A549 (cell line): ENCODE data around the gene SLC31A1.

Source experiments
- BHLHE40 ChIP-seq: IDR thresholded peaks from 2 replicates; pipeline ENCODE4 v1.6.1; 2012; ENCODE audit warnings: low read depth, low read length, inconsistent platforms
- EP300 ChIP-seq, 2 experiments: fragments of >200 bp; sonication (Bioruptor Twin); formaldehyde crosslinking; IDR thresholded peaks; 2 replicates in 1 of 2; 3 replicates in 1 of 2; pipeline ENCODE4 v1.6.1; 2016 to 2017
- FOSL2 ChIP-seq, 2 experiments: fragments of 450-650 bp in 1 of 2; fragments of >200 bp in 1 of 2; sonication (Bioruptor Twin) in 1 of 2; formaldehyde crosslinking; IDR thresholded peaks; 2 replicates each; pipeline versions ENCODE4 v1.5.0 to v1.6.1; 2016 to 2020; ENCODE audit warnings: mild to moderate bottlenecking in 1 of 2, moderate library complexity in 1 of 2
- KDM5A ChIP-seq: fragments of 200-600 bp; sonication (generic); IDR thresholded peaks from 2 replicates; pipeline ENCODE4 v1.6.1; 2016; ENCODE audit warnings: antibody characterized with exemption, mild to moderate bottlenecking
- POLR2A ChIP-seq: IDR thresholded peaks from 2 replicates; pipeline ENCODE4 v1.6.1; 2012; ENCODE audit warnings: mild to moderate bottlenecking, low read length
- RAD21 ChIP-seq, 2 experiments: fragments of >200 bp in 1 of 2; sonication (Bioruptor Twin) in 1 of 2; formaldehyde crosslinking in 1 of 2; IDR thresholded peaks in 1 of 2; conservative IDR thresholded peaks in 1 of 2; 2 replicates in 1 of 2; 3 replicates in 1 of 2; pipeline ENCODE4 v1.6.1; 2012 to 2018; ENCODE audit warnings: inconsistent platforms in 1 of 2
- TF ChIP-seq, protein P1 (sequence below): fragments of 200-600 bp; sonication (generic); IDR thresholded peaks from 2 replicates; pipeline ENCODE4 v1.6.1; 2016; ENCODE audit warnings: antibody characterized with exemption, mild to moderate bottlenecking, moderate library complexity
- TF ChIP-seq, protein P2 (sequence below): fragments of >200 bp; sonication (Bioruptor Twin); formaldehyde crosslinking; IDR thresholded peaks from 3 replicates; pipeline ENCODE4 v1.5.1; 2016
- TF ChIP-seq, protein P3 (sequence below): IDR thresholded peaks from 2 replicates; pipeline ENCODE4 v1.6.1; 2012

DNA sequence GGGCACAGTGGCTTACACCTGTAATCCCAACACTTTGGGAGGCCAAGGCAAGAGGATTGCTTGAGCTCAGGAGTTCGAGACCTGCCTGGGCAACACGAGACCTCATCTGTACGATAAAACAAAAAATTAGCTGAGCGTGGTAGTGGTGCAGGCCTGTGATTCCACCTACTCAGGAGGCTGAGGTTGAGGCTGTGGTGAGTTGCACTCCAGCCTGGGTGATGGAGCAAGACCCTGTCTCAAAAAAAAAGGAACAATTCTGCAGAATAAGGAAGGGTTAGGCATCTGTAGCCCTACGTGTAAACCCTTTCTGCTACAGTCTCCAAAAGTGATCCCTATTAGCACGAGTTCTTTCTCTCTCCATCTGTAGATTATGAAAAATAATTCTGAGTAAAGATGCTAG is 34.1 kb downstream of the SLC31A1 start:
- no peak for TF ChIP-seq BHLHE40
- no peak for TF ChIP-seq FOSL2 (IDR thresholded peaks at IDR 0.05)
- no peak for TF ChIP-seq FOSL2 (CRISPR knock-in tag; IDR thresholded peaks at IDR 0.05)
- TF ChIP-seq, protein P1, sequence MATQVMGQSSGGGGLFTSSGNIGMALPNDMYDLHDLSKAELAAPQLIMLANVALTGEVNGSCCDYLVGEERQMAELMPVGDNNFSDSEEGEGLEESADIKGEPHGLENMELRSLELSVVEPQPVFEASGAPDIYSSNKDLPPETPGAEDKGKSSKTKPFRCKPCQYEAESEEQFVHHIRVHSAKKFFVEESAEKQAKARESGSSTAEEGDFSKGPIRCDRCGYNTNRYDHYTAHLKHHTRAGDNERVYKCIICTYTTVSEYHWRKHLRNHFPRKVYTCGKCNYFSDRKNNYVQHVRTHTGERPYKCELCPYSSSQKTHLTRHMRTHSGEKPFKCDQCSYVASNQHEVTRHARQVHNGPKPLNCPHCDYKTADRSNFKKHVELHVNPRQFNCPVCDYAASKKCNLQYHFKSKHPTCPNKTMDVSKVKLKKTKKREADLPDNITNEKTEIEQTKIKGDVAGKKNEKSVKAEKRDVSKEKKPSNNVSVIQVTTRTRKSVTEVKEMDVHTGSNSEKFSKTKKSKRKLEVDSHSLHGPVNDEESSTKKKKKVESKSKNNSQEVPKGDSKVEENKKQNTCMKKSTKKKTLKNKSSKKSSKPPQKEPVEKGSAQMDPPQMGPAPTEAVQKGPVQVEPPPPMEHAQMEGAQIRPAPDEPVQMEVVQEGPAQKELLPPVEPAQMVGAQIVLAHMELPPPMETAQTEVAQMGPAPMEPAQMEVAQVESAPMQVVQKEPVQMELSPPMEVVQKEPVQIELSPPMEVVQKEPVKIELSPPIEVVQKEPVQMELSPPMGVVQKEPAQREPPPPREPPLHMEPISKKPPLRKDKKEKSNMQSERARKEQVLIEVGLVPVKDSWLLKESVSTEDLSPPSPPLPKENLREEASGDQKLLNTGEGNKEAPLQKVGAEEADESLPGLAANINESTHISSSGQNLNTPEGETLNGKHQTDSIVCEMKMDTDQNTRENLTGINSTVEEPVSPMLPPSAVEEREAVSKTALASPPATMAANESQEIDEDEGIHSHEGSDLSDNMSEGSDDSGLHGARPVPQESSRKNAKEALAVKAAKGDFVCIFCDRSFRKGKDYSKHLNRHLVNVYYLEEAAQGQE: no peak
- TF ChIP-seq POLR2A: no peak
- no peak for TF ChIP-seq KDM5A
- no peak for TF ChIP-seq RAD21 (conservative IDR thresholded peaks at IDR 0.05 in 1 of 2, IDR thresholded peaks at IDR 0.05 in 1 of 2)
- TF ChIP-seq, protein P2, sequence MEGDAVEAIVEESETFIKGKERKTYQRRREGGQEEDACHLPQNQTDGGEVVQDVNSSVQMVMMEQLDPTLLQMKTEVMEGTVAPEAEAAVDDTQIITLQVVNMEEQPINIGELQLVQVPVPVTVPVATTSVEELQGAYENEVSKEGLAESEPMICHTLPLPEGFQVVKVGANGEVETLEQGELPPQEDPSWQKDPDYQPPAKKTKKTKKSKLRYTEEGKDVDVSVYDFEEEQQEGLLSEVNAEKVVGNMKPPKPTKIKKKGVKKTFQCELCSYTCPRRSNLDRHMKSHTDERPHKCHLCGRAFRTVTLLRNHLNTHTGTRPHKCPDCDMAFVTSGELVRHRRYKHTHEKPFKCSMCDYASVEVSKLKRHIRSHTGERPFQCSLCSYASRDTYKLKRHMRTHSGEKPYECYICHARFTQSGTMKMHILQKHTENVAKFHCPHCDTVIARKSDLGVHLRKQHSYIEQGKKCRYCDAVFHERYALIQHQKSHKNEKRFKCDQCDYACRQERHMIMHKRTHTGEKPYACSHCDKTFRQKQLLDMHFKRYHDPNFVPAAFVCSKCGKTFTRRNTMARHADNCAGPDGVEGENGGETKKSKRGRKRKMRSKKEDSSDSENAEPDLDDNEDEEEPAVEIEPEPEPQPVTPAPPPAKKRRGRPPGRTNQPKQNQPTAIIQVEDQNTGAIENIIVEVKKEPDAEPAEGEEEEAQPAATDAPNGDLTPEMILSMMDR: no peak
- no peak for TF ChIP-seq EP300 (IDR thresholded peaks at IDR 0.05)
- TF ChIP-seq, protein P3, sequence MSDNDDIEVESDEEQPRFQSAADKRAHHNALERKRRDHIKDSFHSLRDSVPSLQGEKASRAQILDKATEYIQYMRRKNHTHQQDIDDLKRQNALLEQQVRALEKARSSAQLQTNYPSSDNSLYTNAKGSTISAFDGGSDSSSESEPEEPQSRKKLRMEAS: no peak
